ENCODE results near the gene ACTR3. TPM values are rescaled to one million over a fixed set of nuclear protein-coding genes. Genes with fewer than 3 reads are reported as not detected.

Gene ACTR3
- total RNA-seq, 1 donor from 2014 or later, result 638 TPM

GRCh38 chr2:113992090-113992489, 102.2 kb downstream of the ACTR3 start:
- Mint-ChIP-seq H3K9me3 (peaks cover 3% of the 10 kb centered on the region), H3K27me3 (no peaks in the 10 kb centered on the region), H3K27ac (no peak overlapping the region), H3K4me1 (no peaks in the 10 kb centered on the region), H3K4me3 (no peak overlapping the region), H3K36me3 (ENCODE audit: low read depth) (no peaks in the 10 kb centered on the region)
- intact Hi-C loops (cut with micrococcal nuclease), result no loop called here
- ChIA-PET CTCF (no interaction called here), POLR2A (no interaction called here)
- ATAC-seq (ENCODE audit: low read depth) (no peak), DNase-seq (no peak)
- no peak for TF ChIP-seq CTCF (IDR thresholded peaks at IDR 0.05)

GRCh38 chr2:113996671-113997594, 107.0 kb downstream of the ACTR3 start:
- Mint-ChIP-seq H3K27ac (no peak overlapping the region), H3K4me1 (no peaks in the 10 kb centered on the region)

GRCh38 chr2:114001152-114001551, 111.3 kb downstream of the ACTR3 start:
- intact Hi-C loops (cut with micrococcal nuclease), result no loop called here
- ATAC-seq (ENCODE audit: low read depth) (no peak), DNase-seq (no peak)
- Mint-ChIP-seq H3K9me3 (no peaks in the 10 kb centered on the region), H3K4me1 (no peaks in the 10 kb centered on the region), H3K27ac (no peak overlapping the region), H3K36me3 (ENCODE audit: low read depth) (no peaks in the 10 kb centered on the region), H3K27me3 (peaks cover 3% of the 10 kb centered on the region), H3K4me3 (no peak overlapping the region)
- CTCF ChIA-PET, result no interaction called here
- TF ChIP-seq CTCF (IDR thresholded peaks at IDR 0.05), result no peak
- POLR2A ChIA-PET, result no interaction called here

More at GRCh38 chr2:113996671-113997594, 107.0 kb downstream of the ACTR3 start:
- intact Hi-C loops (cut with micrococcal nuclease), result no loop called here
- ChIA-PET CTCF (no interaction called here), POLR2A (no interaction called here)
- Mint-ChIP-seq H3K36me3 (ENCODE audit: low read depth) (no peaks in the 10 kb centered on the region), H3K27me3 (no peaks in the 10 kb centered on the region), H3K9me3 (peaks cover 3% of the 10 kb centered on the region), H3K4me3 (no peak overlapping the region)
- DNase-seq, result no peak
- TF ChIP-seq CTCF (IDR thresholded peaks at IDR 0.05), result no peak
- no peak for ATAC-seq (ENCODE audit: low read depth)

- no peaks in the 10 kb centered on the region for H3K4me1 Mint-ChIP-seq
- intact Hi-C loops (cut with micrococcal nuclease), result no loop called here
- no peak overlapping the region for H3K27ac Mint-ChIP-seq
- peaks cover 3% of the 10 kb centered on the region for H3K27me3 Mint-ChIP-seq
- H3K9me3 Mint-ChIP-seq, result no peaks in the 10 kb centered on the region
- ATAC-seq (ENCODE audit: low read depth) (no peak), DNase-seq (no peak)
- no peak overlapping the region for H3K4me3 Mint-ChIP-seq
- TF ChIP-seq CTCF (IDR thresholded peaks at IDR 0.05), result no peak
- no peaks in the 10 kb centered on the region for H3K36me3 Mint-ChIP-seq (ENCODE audit: low read depth)
- ChIA-PET CTCF (no interaction called here), POLR2A (no interaction called here)
Observed at GRCh38 chr2:114001937-114002336, 112.0 kb downstream of the ACTR3 start.

- no peak for ATAC-seq (ENCODE audit: low read depth)
- POLR2A ChIA-PET, result no interaction called here
Observed at GRCh38 chr2:114005110-114005783, 115.4 kb downstream of the ACTR3 start.

More at GRCh38 chr2:114005110-114005783, 115.4 kb downstream of the ACTR3 start:
- CTCF ChIA-PET, result no interaction called here
- DNase-seq, result no peak
- H3K27me3 Mint-ChIP-seq, result peaks cover 3% of the 10 kb centered on the region
- no peak for TF ChIP-seq CTCF (IDR thresholded peaks at IDR 0.05)
- H3K36me3 Mint-ChIP-seq (ENCODE audit: low read depth), result no peaks in the 10 kb centered on the region
- intact Hi-C loops (cut with micrococcal nuclease), result no loop called here
- no peak overlapping the region for H3K27ac Mint-ChIP-seq
- H3K4me3 Mint-ChIP-seq, result no peak overlapping the region
- H3K4me1 Mint-ChIP-seq, result no peaks in the 10 kb centered on the region
- no peaks in the 10 kb centered on the region for H3K9me3 Mint-ChIP-seq

All from activated B cell treated with CpG ODN at 0.5 μM for 24 hours (primary cell).